ENCODE results near the gene HEXD.

HEXD gene

DNA sequence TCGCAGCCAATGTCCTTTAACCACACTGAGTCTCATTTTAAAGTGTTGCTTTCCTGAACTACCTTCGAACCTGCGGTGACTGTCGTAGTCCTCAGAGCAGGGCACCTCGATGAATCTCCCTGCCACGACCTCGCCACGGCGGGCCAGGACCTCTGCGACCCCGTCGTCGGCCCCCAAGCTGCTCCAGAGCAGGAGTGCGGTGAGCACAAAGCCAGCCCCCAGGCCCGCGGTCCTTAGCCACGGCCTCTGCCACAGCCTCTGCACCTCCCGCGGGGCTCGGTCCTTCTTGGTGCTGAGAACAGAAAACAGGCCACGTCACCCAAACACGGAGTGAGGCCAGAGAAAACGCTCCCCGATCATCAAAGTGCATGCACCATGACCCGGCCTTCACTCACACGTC is 2.8 kb upstream of the HEXD start:
- no peak for DNase-seq (ENCODE audit: low spot score)

DNA sequence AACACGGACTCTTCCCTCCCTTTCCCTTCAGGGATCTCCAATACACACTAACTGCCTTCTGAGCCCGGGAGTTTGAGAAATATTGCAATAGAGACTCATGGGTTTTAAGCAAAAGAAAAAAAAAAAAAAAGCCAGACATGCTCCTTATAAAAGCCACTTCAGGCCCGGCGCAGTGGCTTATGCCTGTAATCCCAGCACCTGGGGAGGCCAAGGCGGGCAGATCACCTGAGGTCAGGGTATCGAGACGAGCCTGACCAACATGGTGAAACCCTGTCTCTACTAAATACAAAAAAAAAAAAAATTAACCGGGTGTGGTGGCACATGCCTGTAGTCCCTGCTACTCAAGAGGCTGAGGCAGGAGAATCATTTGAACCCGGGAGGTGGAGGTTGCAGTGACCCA is 2.4 kb upstream of the HEXD start:
- no peak for DNase-seq (ENCODE audit: low spot score)

DNA sequence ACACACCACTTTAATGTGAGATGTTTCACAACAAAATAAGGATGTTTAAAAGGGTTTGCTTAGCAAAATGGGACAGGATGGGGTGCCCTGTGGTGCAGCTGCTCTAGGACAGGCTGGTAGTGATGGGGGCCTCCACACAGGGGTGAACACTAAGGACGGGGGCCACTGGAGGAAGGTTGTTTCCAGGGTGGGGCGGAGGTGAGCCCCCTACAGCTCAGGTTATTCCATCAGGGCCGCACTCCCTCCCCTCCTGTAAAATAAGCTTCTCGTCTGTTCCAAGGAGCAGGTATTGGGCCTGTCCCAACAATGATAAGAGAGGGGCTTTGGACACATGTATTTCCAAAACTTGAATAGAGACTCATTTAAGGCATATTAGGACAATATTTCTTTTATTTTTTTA is 1.9 kb upstream of the HEXD start:
- DNase-seq (ENCODE audit: low spot score) = no peak

GRCh38 chr17:82416771-82417170 is 1.4 kb upstream of the HEXD start:
- no peak for DNase-seq (ENCODE audit: low spot score)

- no peak for DNase-seq (ENCODE audit: low spot score)
Observed at GRCh38 chr17:82419540-82419939, 1.4 kb downstream of the HEXD start.

- DNase-seq (ENCODE audit: low spot score) = no peak
Observed at GRCh38 chr17:82424001-82424862, 6.1 kb downstream of the HEXD start.

DNA sequence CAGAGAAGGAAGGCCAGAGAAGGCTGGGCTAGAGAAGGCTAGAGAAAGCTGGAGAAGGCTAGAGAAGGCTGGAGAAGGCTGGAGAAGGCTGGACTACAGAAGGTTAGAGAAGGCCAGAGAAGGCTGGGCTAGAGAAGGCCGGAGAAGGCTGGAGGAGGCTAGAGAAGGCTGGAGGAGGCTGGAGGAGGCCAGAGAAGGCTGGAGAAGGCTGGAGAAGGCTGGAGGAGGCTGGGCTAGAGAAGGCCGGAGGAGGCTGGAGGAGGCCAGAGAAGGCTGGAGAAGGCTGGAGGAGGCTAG is 6.7 kb downstream of the HEXD start:
- DNase-seq (ENCODE audit: low spot score) = no peak

DNA sequence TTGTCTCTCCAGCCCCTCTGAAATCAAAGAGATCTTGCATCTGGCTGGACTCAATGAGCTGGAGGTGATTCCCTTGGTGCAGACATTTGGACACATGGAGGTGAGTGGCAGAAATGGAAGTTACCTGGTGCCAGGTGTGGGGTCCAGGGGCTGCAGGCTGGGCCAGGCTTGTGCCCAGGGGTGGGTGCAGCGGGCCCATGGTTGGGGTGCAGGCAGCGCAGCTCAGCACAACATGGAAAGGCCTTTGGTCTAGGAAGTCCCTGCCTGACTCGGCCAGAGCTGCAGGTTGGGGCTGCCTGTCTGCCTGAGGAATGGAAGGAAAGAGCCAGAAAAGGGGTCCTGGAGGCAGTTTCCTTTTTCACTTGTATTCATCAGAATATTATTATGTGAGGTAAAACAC is 10.4 kb downstream of the HEXD start:
- DNase-seq (ENCODE audit: low spot score) = no peak

- DNase-seq (ENCODE audit: low spot score) = no peak
Observed at GRCh38 chr17:82429824-82430223, 11.7 kb downstream of the HEXD start.

DNA sequence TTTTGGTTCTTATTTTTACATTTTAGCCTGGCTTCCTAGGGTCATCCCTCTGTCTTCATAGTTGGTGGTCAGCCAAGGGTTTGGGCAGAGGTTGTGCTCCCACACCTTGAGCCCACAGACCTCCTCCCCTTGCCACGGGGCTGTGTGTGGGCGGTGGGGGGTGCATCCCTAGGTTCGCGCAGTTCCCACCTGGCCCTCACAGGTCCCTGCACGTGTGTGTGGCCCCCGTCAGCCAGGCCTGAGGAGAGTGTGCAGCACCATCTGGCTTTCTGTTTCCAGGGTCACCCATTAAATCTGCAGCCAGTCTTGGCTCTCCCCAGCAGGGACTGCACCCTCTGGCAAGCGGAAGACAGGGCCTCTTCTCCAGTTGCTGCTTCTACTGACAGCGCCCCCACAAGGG is 13.9 kb downstream of the HEXD start:
- DNase-seq (ENCODE audit: low spot score) = no peak

DNA sequence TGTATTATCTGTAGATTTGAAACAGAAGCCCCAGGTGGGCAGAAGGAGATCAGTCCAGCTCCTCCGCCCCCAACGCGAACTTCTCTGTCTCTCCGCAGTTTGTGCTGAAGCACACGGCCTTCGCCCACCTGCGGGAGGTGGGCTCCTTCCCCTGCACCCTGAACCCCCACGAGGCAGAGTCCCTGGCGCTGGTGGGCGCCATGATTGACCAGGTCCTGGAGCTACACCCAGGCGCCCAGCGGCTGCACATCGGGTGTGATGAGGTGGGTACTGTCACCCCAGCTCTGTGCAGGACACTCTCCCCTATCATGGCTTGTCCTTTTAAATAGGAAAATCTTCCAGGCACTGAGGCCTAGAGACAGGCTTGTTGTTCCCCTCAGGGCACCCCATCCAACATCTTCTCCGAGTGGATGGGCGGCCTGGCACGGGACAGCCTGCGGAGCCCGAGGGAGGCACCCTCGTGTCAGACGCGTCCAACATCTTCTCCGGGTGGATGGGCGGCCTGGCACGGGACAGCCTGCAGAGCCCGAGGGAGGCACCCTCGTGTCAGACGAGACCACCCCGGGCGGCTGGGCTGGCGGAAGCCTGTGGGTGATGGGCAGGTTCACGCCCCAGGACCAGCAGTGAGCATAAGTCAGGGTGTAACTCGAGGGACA is 15.5 kb downstream of the HEXD start:
- DNase-seq (ENCODE audit: low spot score) = no peak

- DNase-seq (ENCODE audit: low spot score) = no peak
Observed at GRCh38 chr17:82434216-82434565, 16.0 kb downstream of the HEXD start.

GRCh38 chr17:82435103-82435502 is 17.0 kb downstream of the HEXD start:
- no peak for DNase-seq (ENCODE audit: low spot score)

DNA sequence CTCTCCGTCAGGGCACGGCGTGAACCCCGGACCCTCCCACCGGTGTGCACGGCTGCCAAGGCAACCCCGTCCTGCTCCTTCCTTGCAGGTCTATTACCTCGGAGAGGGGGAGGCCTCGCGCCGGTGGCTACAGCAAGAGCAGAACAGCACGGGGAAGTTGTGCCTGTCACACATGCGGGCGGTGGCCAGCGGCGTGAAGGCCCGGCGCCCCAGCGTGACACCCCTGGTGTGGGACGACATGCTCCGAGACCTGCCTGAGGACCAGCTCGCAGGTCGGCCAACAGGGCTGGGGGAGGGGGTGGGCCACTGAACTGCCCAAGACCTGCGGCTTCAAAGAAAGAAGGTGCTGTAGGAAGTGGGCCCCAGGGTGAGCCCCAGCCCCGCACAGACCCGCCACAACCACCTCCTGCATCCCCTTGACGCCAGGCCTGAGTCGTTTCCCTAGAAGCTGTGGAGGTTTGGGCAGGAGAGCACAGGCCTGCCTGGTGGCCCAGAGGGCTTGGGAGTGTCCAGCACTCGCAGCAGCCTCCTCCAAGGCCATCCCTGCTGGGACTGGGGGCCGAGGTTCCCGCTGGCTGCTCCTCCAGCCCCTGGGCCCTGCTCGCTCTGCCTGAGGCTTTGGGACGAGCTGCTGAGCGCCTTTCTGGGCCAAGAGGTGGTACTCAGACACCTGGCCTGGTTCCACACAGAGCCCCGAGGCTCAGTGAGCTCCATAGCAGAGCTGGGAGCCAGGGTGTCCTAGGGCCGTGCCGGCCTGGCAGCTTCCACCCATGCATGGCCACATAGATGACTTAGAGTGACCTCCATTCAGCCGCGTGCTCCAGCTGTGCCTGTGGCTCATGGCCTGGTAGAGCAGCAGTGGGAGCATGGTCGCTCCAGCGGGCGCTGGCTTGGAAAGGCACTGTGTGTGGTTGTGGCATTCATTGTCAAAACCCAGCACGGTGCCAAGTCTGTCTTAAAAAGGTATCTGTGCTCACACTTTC is 17.7 kb downstream of the HEXD start:
- no peak for DNase-seq (ENCODE audit: low spot score)

- DNase-seq (ENCODE audit: low spot score) = no peak
Observed at GRCh38 chr17:82436601-82437324, 18.6 kb downstream of the HEXD start.

DNA sequence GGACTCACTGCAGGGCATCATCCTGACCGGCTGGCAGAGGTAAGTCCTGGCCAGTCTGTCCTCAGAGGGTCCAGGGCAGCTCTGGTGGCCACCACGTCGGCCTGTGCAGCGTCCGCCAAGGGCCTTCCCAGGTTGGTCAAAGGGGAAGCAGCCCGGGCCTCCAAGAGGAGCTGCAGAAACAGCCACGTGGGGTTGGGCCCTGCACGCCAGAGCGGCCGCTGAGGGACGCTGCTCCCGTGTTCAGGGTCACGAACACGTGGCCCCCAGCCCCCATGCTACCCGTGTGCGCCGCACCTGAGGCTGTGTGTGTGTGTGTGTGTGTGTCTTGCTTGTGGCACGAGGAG is 19.1 kb downstream of the HEXD start:
- DNase-seq (ENCODE audit: low spot score) = no peak

- DNase-seq (ENCODE audit: low spot score) = no peak
Observed at GRCh38 chr17:82438401-82439193, 20.4 kb downstream of the HEXD start.

DNA sequence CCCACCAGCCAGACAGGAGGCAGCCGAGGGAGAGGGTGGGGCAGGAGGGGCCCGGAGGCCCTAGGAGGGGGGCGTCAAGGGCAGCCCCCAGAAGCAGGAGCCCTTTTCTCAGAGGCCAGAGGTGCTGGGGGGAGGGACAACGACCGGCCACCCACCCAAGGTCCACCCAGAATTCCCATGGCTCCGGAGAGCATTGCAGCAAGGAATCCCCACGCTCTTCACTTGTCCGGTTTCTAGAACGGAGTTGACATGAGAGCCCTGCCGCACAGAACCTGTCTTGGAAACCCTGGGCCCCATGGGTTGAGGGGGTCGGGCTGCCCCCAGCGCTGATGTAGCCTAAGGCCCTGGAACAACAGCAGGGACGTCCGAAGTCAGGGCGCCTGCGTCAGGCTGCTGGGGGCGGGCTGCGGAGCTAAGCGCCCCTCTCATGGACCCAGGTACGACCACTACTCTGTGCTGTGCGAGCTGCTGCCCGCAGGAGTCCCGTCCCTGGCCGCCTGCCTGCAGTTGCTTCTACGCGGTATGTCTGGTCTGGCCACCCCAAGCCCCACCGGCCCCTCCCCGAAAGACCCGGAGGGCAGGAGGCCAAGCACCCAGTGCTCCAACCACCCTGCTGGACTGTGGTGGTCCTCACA is 21.2 kb downstream of the HEXD start:
- no peak for DNase-seq (ENCODE audit: low spot score)

- DNase-seq (ENCODE audit: low spot score) = no peak
Observed at GRCh38 chr17:82439829-82440365, 21.8 kb downstream of the HEXD start.

GRCh38 chr17:82440469-82440981 is 22.4 kb downstream of the HEXD start:
- DNase-seq (ENCODE audit: low spot score) = no peak

All from ecto neural progenitor cell (in vitro differentiated cells).